GM12891 (cell line): Measurements from ENCODE around the gene BSND.

Experiments used
- DNase-seq: peaks from one replicate; pipeline ENCODE4 v3.0.0; 2011; ENCODE audit warnings: low spot score; ENCODE audit not compliant: insufficient read length
- FAIRE-seq: peaks from 2 replicates; lab custom pipeline; 2011; peaks lifted over from hg19 to GRCh38; lab: Jason Lieb, UNC
- PAX5 ChIP-seq: IDR thresholded peaks from 2 replicates; pipeline ENCODE4 v1.6.1; 2011; ENCODE audit warnings: low read length, moderate library complexity, mild to moderate bottlenecking; ENCODE audit not compliant: insufficient read depth, severe bottlenecking
- POLR2A ChIP-seq: IDR thresholded peaks from 2 replicates; pipeline ENCODE4 v1.6.1; 2011; ENCODE audit warnings: low read depth, low read length, control low read depth
- POLR2AphosphoS5 ChIP-seq: IDR thresholded peaks from 2 replicates; pipeline ENCODE4 v1.6.1; 2011; ENCODE audit warnings: low read depth, low read length, control low read depth
- POU2F2 ChIP-seq: IDR thresholded peaks from 2 replicates; pipeline ENCODE4 v1.6.1; 2011; ENCODE audit warnings: low read depth, mild to moderate bottlenecking, control low read depth, low read length, moderate library complexity
- SPI1 ChIP-seq: IDR thresholded peaks from 2 replicates; pipeline ENCODE4 v1.6.1; 2011; ENCODE audit warnings: low read depth, low read length, control low read depth
- TAF1 ChIP-seq: IDR thresholded peaks from 2 replicates; pipeline ENCODE4 v1.6.1; 2011; ENCODE audit warnings: low read depth, low read length, control low read depth

The BSND gene

GRCh38 chr1:54973205-54973921, 25.4 kb upstream of the BSND start:
- DNase-seq (no peak), FAIRE-seq (no peak)
- TF ChIP-seq POLR2AphosphoS5 (no peak), PAX5 (no peak), TAF1 (no peak), POLR2A (no peak), SPI1 (no peak), POU2F2 (no peak)

GRCh38 chr1:54975356-54976108, 23.2 kb upstream of the BSND start:
- TF ChIP-seq TAF1 (no peak), POU2F2 (no peak), SPI1 (no peak), POLR2AphosphoS5 (no peak), PAX5 (no peak), POLR2A (no peak)
- DNase-seq (no peak), FAIRE-seq (no peak)

GRCh38 chr1:54976747-54977146, 22.0 kb upstream of the BSND start:
- FAIRE-seq = no peak
- no peak for DNase-seq
- no peak for TF ChIP-seq POLR2AphosphoS5
- TF ChIP-seq POU2F2 = no peak
- TF ChIP-seq TAF1 = no peak
- no peak for TF ChIP-seq SPI1
- TF ChIP-seq PAX5 = no peak
- TF ChIP-seq POLR2A = no peak

- TF ChIP-seq PAX5 (no peak), SPI1 (no peak), POU2F2 (no peak)
- no peak for FAIRE-seq
- DNase-seq = no peak
Measured at GRCh38 chr1:54977533-54978297, 21.0 kb upstream of the BSND start.

- FAIRE-seq = no peak
- no peak for TF ChIP-seq POLR2AphosphoS5
- TF ChIP-seq TAF1 = no peak
- no peak for TF ChIP-seq SPI1
- TF ChIP-seq PAX5 = no peak
- no peak for TF ChIP-seq POLR2A
- TF ChIP-seq POU2F2 = no peak
- DNase-seq = no peak
Measured at GRCh38 chr1:54978528-54979326, 20.0 kb upstream of the BSND start.

GRCh38 chr1:54979327-54979891, 19.3 kb upstream of the BSND start:
- FAIRE-seq (no peak), DNase-seq (no peak)
- no peak for TF ChIP-seq SPI1
- TF ChIP-seq POLR2A = no peak
- TF ChIP-seq PAX5 = no peak
- no peak for TF ChIP-seq POLR2AphosphoS5
- TF ChIP-seq TAF1 = no peak
- no peak for TF ChIP-seq POU2F2

- FAIRE-seq = no peak
- DNase-seq = no peak
- TF ChIP-seq POLR2A (no peak), POLR2AphosphoS5 (no peak), SPI1 (no peak), POU2F2 (no peak), PAX5 (no peak), TAF1 (no peak)
Measured at GRCh38 chr1:54980046-54980527, 18.6 kb upstream of the BSND start.

GRCh38 chr1:54980528-54981241, 18.0 kb upstream of the BSND start, which contains the start of gene TMEM61:
TSS of gene TMEM61 (plus strand) at chr1:54980628. CDS start at chr1:54981066, 438 bp downstream.
- DNase-seq = no peak
- FAIRE-seq = no peak
- TF ChIP-seq POU2F2 (no peak), TAF1 (no peak), POLR2AphosphoS5 (no peak), SPI1 (no peak)

- TF ChIP-seq SPI1 (no peak), POLR2AphosphoS5 (no peak), POLR2A (no peak), TAF1 (no peak), POU2F2 (no peak), PAX5 (no peak)
- no peak for DNase-seq
- no peak for FAIRE-seq
Measured at GRCh38 chr1:54981466-54981865, 17.3 kb upstream of the BSND start.
